Cardiac fibroblast (primary cell): ENCODE results near the gene AURKB.

Experiments
- DNase-seq, 2 donors: peaks; one replicate each; pipeline versions ENCODE4 v3.0.0 to v3.0.0-alpha.2; 2010; ENCODE audit warnings: low read depth in 2 of 2
- H3K4me3 ChIP-seq, 2 donors: replicated peaks in 1 of 2; 1 replicate in 1 of 2; 2 replicates in 1 of 2; pipeline ENCODE4 v1.5.1; 2011; ENCODE audit warnings: low read depth in 2 of 2, low read length in 2 of 2, mild to moderate bottlenecking in 2 of 2, moderate library complexity in 1 of 2
- CTCF ChIP-seq: IDR thresholded peaks from one replicate; pipeline ENCODE4 v1.5.1; 2011; ENCODE audit warnings: low read depth, mild to moderate bottlenecking, low read length, inconsistent platforms

AURKB gene

GRCh38 chr17:8225813-8226535, 15.6 kb upstream of the AURKB start:
- H3K4me3 ChIP-seq, result peak overlapping the region in 1 of 2 donors; percentile 51
- peak; percentile 79 to 95 for DNase-seq
- no peak for TF ChIP-seq CTCF

GRCh38 chr17:8224891-8225812, 14.8 kb upstream of the AURKB start:
- H3K4me3 ChIP-seq, result no peak overlapping the region
- DNase-seq, result no peak
- TF ChIP-seq CTCF, result no peak

GRCh38 chr17:8223356-8224126, 13.2 kb upstream of the AURKB start:
- H3K4me3 ChIP-seq, result peak overlapping the region; percentile 63 to 64
- TF ChIP-seq CTCF, result peak; percentile 5
- peak; percentile 57 to 59 for DNase-seq

GRCh38 chr17:8222630-8223355, 12.4 kb upstream of the AURKB start:
- no peak for TF ChIP-seq CTCF

GRCh38 chr17:8222380-8222629, 11.9 kb upstream of the AURKB start:
- no peak for DNase-seq
- H3K4me3 ChIP-seq, result peak overlapping the region; percentile 63 to 64

More at GRCh38 chr17:8222630-8223355, 12.4 kb upstream of the AURKB start:
- DNase-seq, result peak; percentile 98
- H3K4me3 ChIP-seq, result peak overlapping the region; percentile 63 to 64

More at GRCh38 chr17:8222380-8222629, 11.9 kb upstream of the AURKB start:
- TF ChIP-seq CTCF, result no peak
